IMR-90 (cell line): ENCODE measurements around the gene ITSN2. TPM values are rescaled to one million over a fixed set of nuclear protein-coding genes. Genes with fewer than 3 reads are reported as not detected.

Experiments used
- ATAC-seq: fragments of 200-7000 bp; cut with Tn5 transposase; 2 replicates; pipeline ENCODE4 v1.9.1; 2020; ENCODE audit warnings: low read depth, mild to moderate bottlenecking, moderate library complexity
- BruUV-seq: library from RNA; stranded (reverse); fragments of 400-500 nt; replicated peaks from 2 replicates; lab custom pipeline; 2021; lab: Mats Ljungman, UMichigan
- CTCF ChIA-PET: fragments of 300-600 bp; formaldehyde crosslinking; extraction: SDS; loops from one replicate; lab custom pipeline; 2021; ENCODE audit warnings: antibody characterized with exemption; lab: Yijun Ruan, JAX
- POLR2A ChIA-PET: fragments of 300-600 bp; sonication (Branson Sonifier 250); formaldehyde crosslinking; loops from one replicate; lab custom pipeline; 2022; ENCODE audit warnings: antibody characterized with exemption; ENCODE audit not compliant: unreplicated experiment; lab: Charles Lee
- DNase-seq: peaks from one replicate; pipeline ENCODE4 v3.0.0; 2013
- H2AFZ ChIP-seq: replicated peaks from 2 replicates; pipeline ENCODE3; 2013; ENCODE audit warnings: low read length, mild to moderate bottlenecking; ENCODE audit not compliant: poor library complexity
- H2AK5ac ChIP-seq: 2 replicates; pipeline ENCODE4 v1.6.1; 2013; ENCODE audit warnings: low read depth, low read length, inconsistent platforms
- H2AK9ac ChIP-seq: replicated peaks from 2 replicates; pipeline ENCODE3; 2013; ENCODE audit warnings: mild to moderate bottlenecking, low read depth, low read length, moderate library complexity; ENCODE audit not compliant: poor library complexity
- H2BK120ac ChIP-seq: 2 replicates; pipeline ENCODE4 v1.6.1; 2013; ENCODE audit warnings: low read depth, low read length, inconsistent platforms
- H2BK15ac ChIP-seq: 3 replicates; pipeline ENCODE4 v1.6.1; 2013; ENCODE audit warnings: low read depth, low read length, inconsistent platforms
- H2BK20ac ChIP-seq: 2 replicates; pipeline ENCODE4 v1.6.1; 2013; ENCODE audit warnings: low read depth, mild to moderate bottlenecking, inconsistent platforms, low read length, moderate library complexity
- H2BK5ac ChIP-seq: 2 replicates; pipeline ENCODE4 v1.6.1; 2013; ENCODE audit warnings: mild to moderate bottlenecking, low read depth, low read length, inconsistent platforms; ENCODE audit not compliant: poor library complexity, severe bottlenecking
- H3K14ac ChIP-seq: replicated peaks from 2 replicates; pipeline ENCODE4 v1.6.1; 2013; ENCODE audit warnings: low read depth, low read length, inconsistent platforms
- H3K18ac ChIP-seq: 2 replicates; pipeline ENCODE4 v1.6.1; 2013; ENCODE audit warnings: low read depth, low read length, control low read depth
- H3K23ac ChIP-seq: 2 replicates; pipeline ENCODE4 v1.6.1; 2013; ENCODE audit warnings: low read depth, low read length, inconsistent platforms
- H3K27ac ChIP-seq: 2 replicates; pipeline ENCODE4 v1.5.1; 2013; ENCODE audit warnings: mild to moderate bottlenecking, control low read depth, low read length; ENCODE audit not compliant: insufficient read depth
- H3K27me3 ChIP-seq: 2 replicates; pipeline ENCODE4 v1.6.1; 2013; ENCODE audit warnings: low read length; ENCODE audit not compliant: control insufficient read depth, insufficient read depth
- H3K36me3 ChIP-seq: 2 replicates; pipeline ENCODE4 v1.6.1; 2013; ENCODE audit warnings: low read length, mixed read lengths; ENCODE audit not compliant: control insufficient read depth, insufficient read depth
- H3K4ac ChIP-seq: 2 replicates; pipeline ENCODE4 v1.6.1; 2013; ENCODE audit warnings: low read depth, low read length, inconsistent platforms
- H3K4me1 ChIP-seq: 2 replicates; pipeline ENCODE4 v1.6.1; 2013; ENCODE audit warnings: low read length, mixed read lengths; ENCODE audit not compliant: control insufficient read depth, insufficient read depth
- H3K4me2 ChIP-seq: 2 replicates; pipeline ENCODE4 v1.6.1; 2013; ENCODE audit warnings: low read depth, mild to moderate bottlenecking, control low read depth, low read length, moderate library complexity
- H3K4me3 ChIP-seq: 2 replicates; pipeline ENCODE4 v1.5.1; 2013; ENCODE audit warnings: low read depth, mild to moderate bottlenecking, control low read depth, low read length, moderate library complexity; ENCODE audit not compliant: insufficient read depth
- H3K56ac ChIP-seq: 2 replicates; pipeline ENCODE4 v1.6.1; 2013; ENCODE audit warnings: low read length, inconsistent platforms; ENCODE audit not compliant: insufficient read depth; ENCODE audit errors: extremely low read depth
- H3K79me1 ChIP-seq, 2 experiments: 2 replicates each; pipeline ENCODE4 v1.6.1; 2013; ENCODE audit warnings: low read length in 2 of 2, inconsistent platforms in 1 of 2, low read depth in 1 of 2
- H3K9ac ChIP-seq: 2 replicates; pipeline ENCODE4 v1.6.1; 2013; ENCODE audit warnings: low read depth, low read length, control low read depth
- H3K9me1 ChIP-seq: 2 replicates; pipeline ENCODE4 v1.6.1; 2013; ENCODE audit warnings: low read length, inconsistent platforms; ENCODE audit not compliant: insufficient read depth
- H3K9me3 ChIP-seq: 2 replicates; pipeline ENCODE4 v1.6.1; 2013; ENCODE audit warnings: low read length; ENCODE audit not compliant: control insufficient read depth, insufficient read depth
- H4K20me1 ChIP-seq: 2 replicates; pipeline ENCODE4 v1.6.1; 2013; ENCODE audit warnings: low read length, inconsistent platforms; ENCODE audit not compliant: insufficient read depth
- H4K5ac ChIP-seq: 2 replicates; pipeline ENCODE4 v1.6.1; 2013; ENCODE audit warnings: mild to moderate bottlenecking, low read depth, low read length, control low read depth
- H4K8ac ChIP-seq, 2 experiments: 2 replicates each; pipeline ENCODE4 v1.6.1; 2013; ENCODE audit warnings: low read depth in 2 of 2, low read length in 2 of 2, control low read depth in 1 of 2, inconsistent platforms in 1 of 2
- H4K91ac ChIP-seq: 2 replicates; pipeline ENCODE4 v1.6.1; 2013; ENCODE audit warnings: low read depth, low read length, inconsistent platforms; ENCODE audit not compliant: insufficient read depth
- BHLHE40 ChIP-seq: fragments of 150-350 bp; IDR thresholded peaks from 2 replicates; pipeline ENCODE4 v1.6.1; 2016; ENCODE audit warnings: mild to moderate bottlenecking, low read depth, low read length
- CEBPB ChIP-seq: IDR thresholded peaks from 2 replicates; pipeline ENCODE4 v1.6.1; 2012; ENCODE audit warnings: low read depth, low read length, improper control_type of control experiment
- CHD1 ChIP-seq: IDR thresholded peaks from 2 replicates; pipeline ENCODE4 v1.6.1; 2012; ENCODE audit warnings: low read depth, low read length, improper control_type of control experiment
- FOS ChIP-seq: fragments of 150-350 bp; IDR thresholded peaks from 2 replicates; pipeline ENCODE4 v1.6.1; 2016; ENCODE audit warnings: low read depth, low read length
- MAFK ChIP-seq: IDR thresholded peaks from 2 replicates; pipeline ENCODE4 v1.6.1; 2012; ENCODE audit warnings: low read depth, low read length, improper control_type of control experiment
- MAZ ChIP-seq: IDR thresholded peaks from 2 replicates; pipeline ENCODE4 v1.6.1; 2012; ENCODE audit warnings: low read depth, mild to moderate bottlenecking, low read length, improper control_type of control experiment, moderate library complexity, borderline replicate concordance
- MXI1 ChIP-seq: IDR thresholded peaks from 2 replicates; pipeline ENCODE4 v1.6.1; 2012; ENCODE audit warnings: low read depth, mild to moderate bottlenecking, low read length, moderate library complexity, borderline replicate concordance
- POLR2A ChIP-seq: IDR thresholded peaks from 2 replicates; pipeline ENCODE4 v1.6.1; 2012; ENCODE audit warnings: mild to moderate bottlenecking, low read depth, low read length
- RAD21 ChIP-seq: IDR thresholded peaks from 2 replicates; pipeline ENCODE4 v1.6.1; 2012; ENCODE audit warnings: low read length, improper control_type of control experiment
- RCOR1 ChIP-seq: IDR thresholded peaks from 2 replicates; pipeline ENCODE4 v1.6.1; 2012; ENCODE audit warnings: mild to moderate bottlenecking, low read length, improper control_type of control experiment; ENCODE audit not compliant: insufficient replicate concordance
- SMC3 ChIP-seq: fragments of 150-350 bp; IDR thresholded peaks from 2 replicates; pipeline ENCODE4 v1.6.1; 2016; ENCODE audit warnings: low read depth, mild to moderate bottlenecking, antibody characterized with exemption, low read length, moderate library complexity
- WGBS, 2 experiments: methylation state at CpG; one replicate each; pipeline versions ENCODE4 v1.1.5 to v1.1.7; 2013; ENCODE audit warnings: missing lambda C conversion rate in 2 of 2; ENCODE audit not compliant: insufficient read length in 1 of 2; ENCODE audit errors: extremely low coverage in 2 of 2; 5-methylcytosine and 5-hydroxymethylcytosine counted together
- dilution Hi-C: fragments of 300-500 bp; cut with HindIII; formaldehyde crosslinking; loops from one replicate; pipeline ENCODE4 v1.14.3; 2018; ENCODE audit warnings: low sequenced_read_pairs; ENCODE audit not compliant: unreplicated experiment
- in situ Hi-C: fragments of 300-500 bp; cut with MboI; formaldehyde crosslinking; loops from 3 replicates; pipeline ENCODE4 v1.14.3; 2019; ENCODE audit warnings: low sequenced_read_pairs, inconsistent platforms, mixed read lengths
- intact Hi-C: fragments of 100-400 bp; cut with micrococcal nuclease; formaldehyde crosslinking; loops from 2 replicates; pipeline ENCODE4 v1.10.0; 2022
- polyA plus RNA-seq, 3 experiments: library from polyadenylated mRNA; depleted of rRNA; stranded (reverse); fragments of >200 nt; gene quantifications; 2 replicates each; pipeline ENCODE4 v1.2.3, GENCODE V29; 2012; ENCODE audit warnings: low replicate concordance in 1 of 3
- total RNA-seq: library from RNA; depleted of rRNA; stranded (reverse); fragments of >200 nt; gene quantifications from 2 replicates; pipeline ENCODE4 v1.2.3, GENCODE V29; 2012
- TF ChIP-seq, protein P1 (sequence below): fragments of 150-350 bp; IDR thresholded peaks from 2 replicates; pipeline ENCODE4 v1.6.1; 2017; ENCODE audit warnings: mild to moderate bottlenecking, antibody characterized with exemption, low read length, low read depth
- TF ChIP-seq, protein P2 (sequence below): conservative IDR thresholded peaks from 2 replicates; pipeline ENCODE4 v1.5.1; 2012; ENCODE audit warnings: mild to moderate bottlenecking, low read depth, low read length, improper control_type of control experiment
- TF ChIP-seq, protein P3 (sequence below): fragments of 150-350 bp; IDR thresholded peaks from 2 replicates; pipeline ENCODE4 v1.6.1; 2016; ENCODE audit warnings: low read depth, mild to moderate bottlenecking, low read length, moderate library complexity, borderline replicate concordance

ITSN2 gene
- total and polyA plus RNA-seq, 2 of the 4 experiments (the other 2 are of a cell fraction), result 10.7 to 17.2 TPM

DNA sequence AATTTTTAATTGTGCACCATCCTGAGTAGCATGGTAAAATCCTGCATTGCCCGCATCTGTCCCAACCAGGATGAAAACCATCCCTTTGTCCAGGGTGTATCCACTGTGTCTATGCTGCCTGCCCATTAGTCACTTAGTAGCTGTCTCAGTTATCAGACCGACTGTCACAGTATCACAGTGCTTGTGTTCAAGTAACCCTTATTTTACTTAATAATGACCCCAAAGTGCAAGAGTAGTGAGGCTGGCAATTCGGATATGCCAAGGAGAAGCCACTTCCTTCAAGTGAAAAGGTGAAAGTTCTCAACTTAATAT, 8.8 kb downstream of the ITSN2 start:
- dilution Hi-C loops, result no loop called here

More for the DNA sequence above, 8.8 kb downstream of the ITSN2 start:
- H3K9me3 ChIP-seq, result no peaks in the 10 kb centered on the region
- H2AK5ac ChIP-seq, result no peak overlapping the region
- no peaks in the 10 kb centered on the region for H3K36me3 ChIP-seq
- H3K27ac ChIP-seq, result no peak overlapping the region
- no peak overlapping the region for H2BK5ac ChIP-seq
- H3K18ac ChIP-seq, result no peak overlapping the region
- no peak overlapping the region for H3K23ac ChIP-seq
- no peak overlapping the region for H3K9ac ChIP-seq
- ChIA-PET CTCF (no interaction called here), POLR2A (no interaction called here)
- BruUV-seq, result no TSS peak
- H3K9me1 ChIP-seq, result peaks cover 5% of the 10 kb centered on the region; the same call in 1 of the 2 replicates
- H3K79me1 ChIP-seq, result peaks cover 27 to 57% of the 10 kb centered on the region in 2 experiments
- H3K4me3 ChIP-seq, result no peak overlapping the region
- H2BK20ac ChIP-seq, result no peak overlapping the region
- no peaks in the 10 kb centered on the region for H3K27me3 ChIP-seq
- H2AFZ ChIP-seq, result no peak overlapping the region
- H4K8ac ChIP-seq, result no peak overlapping the region
- H2AK9ac ChIP-seq, result no peak overlapping the region
- H3K14ac ChIP-seq, result no peak overlapping the region
- H2BK120ac ChIP-seq, result no peak overlapping the region
- in situ Hi-C loops (no loop called here), intact Hi-C loops (loop anchor here (10.0 kb wide), 1 partner anchor 427 kb away; the partner anchor contains the start of gene ATAD2B)
- DNase-seq (no peak), ATAC-seq (no peak)
- H3K56ac ChIP-seq, result no peak overlapping the region
- no peak overlapping the region for H3K4ac ChIP-seq
- peaks cover 13% of the 10 kb centered on the region for H4K20me1 ChIP-seq
- no peak overlapping the region for H4K91ac ChIP-seq
- whole genome bisulfite sequencing, 2 experiments, result no CpG with 5 or more reads among the region's 3 CpGs
- H3K4me1 ChIP-seq, result no peaks in the 10 kb centered on the region; the same call in 1 of the 2 replicates
- no peak overlapping the region for H4K5ac ChIP-seq
- no peak overlapping the region for H2BK15ac ChIP-seq
- TF ChIP-seq CEBPB (no peak), RAD21 (no peak), FOS (no peak), MAFK (no peak), RCOR1 (no peak), SMC3 (no peak), BHLHE40 (no peak), MAZ (no peak), POLR2A (no peak), CHD1 (no peak), MXI1 (no peak)
- TF ChIP-seq, protein P1, sequence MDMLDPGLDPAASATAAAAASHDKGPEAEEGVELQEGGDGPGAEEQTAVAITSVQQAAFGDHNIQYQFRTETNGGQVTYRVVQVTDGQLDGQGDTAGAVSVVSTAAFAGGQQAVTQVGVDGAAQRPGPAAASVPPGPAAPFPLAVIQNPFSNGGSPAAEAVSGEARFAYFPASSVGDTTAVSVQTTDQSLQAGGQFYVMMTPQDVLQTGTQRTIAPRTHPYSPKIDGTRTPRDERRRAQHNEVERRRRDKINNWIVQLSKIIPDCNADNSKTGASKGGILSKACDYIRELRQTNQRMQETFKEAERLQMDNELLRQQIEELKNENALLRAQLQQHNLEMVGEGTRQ, result no peak
- TF ChIP-seq, protein P2, sequence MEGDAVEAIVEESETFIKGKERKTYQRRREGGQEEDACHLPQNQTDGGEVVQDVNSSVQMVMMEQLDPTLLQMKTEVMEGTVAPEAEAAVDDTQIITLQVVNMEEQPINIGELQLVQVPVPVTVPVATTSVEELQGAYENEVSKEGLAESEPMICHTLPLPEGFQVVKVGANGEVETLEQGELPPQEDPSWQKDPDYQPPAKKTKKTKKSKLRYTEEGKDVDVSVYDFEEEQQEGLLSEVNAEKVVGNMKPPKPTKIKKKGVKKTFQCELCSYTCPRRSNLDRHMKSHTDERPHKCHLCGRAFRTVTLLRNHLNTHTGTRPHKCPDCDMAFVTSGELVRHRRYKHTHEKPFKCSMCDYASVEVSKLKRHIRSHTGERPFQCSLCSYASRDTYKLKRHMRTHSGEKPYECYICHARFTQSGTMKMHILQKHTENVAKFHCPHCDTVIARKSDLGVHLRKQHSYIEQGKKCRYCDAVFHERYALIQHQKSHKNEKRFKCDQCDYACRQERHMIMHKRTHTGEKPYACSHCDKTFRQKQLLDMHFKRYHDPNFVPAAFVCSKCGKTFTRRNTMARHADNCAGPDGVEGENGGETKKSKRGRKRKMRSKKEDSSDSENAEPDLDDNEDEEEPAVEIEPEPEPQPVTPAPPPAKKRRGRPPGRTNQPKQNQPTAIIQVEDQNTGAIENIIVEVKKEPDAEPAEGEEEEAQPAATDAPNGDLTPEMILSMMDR, result no peak
- TF ChIP-seq, protein P3, sequence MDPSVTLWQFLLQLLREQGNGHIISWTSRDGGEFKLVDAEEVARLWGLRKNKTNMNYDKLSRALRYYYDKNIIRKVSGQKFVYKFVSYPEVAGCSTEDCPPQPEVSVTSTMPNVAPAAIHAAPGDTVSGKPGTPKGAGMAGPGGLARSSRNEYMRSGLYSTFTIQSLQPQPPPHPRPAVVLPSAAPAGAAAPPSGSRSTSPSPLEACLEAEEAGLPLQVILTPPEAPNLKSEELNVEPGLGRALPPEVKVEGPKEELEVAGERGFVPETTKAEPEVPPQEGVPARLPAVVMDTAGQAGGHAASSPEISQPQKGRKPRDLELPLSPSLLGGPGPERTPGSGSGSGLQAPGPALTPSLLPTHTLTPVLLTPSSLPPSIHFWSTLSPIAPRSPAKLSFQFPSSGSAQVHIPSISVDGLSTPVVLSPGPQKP, result no peak
- H3K4me2 ChIP-seq, result no peak overlapping the region
